ENCODE results near the gene DSCAML1.

GRCh38 chr11:117471776-117472175 lies 325.2 kb downstream of the DSCAML1 start:
- TF ChIP-seq, protein P1, sequence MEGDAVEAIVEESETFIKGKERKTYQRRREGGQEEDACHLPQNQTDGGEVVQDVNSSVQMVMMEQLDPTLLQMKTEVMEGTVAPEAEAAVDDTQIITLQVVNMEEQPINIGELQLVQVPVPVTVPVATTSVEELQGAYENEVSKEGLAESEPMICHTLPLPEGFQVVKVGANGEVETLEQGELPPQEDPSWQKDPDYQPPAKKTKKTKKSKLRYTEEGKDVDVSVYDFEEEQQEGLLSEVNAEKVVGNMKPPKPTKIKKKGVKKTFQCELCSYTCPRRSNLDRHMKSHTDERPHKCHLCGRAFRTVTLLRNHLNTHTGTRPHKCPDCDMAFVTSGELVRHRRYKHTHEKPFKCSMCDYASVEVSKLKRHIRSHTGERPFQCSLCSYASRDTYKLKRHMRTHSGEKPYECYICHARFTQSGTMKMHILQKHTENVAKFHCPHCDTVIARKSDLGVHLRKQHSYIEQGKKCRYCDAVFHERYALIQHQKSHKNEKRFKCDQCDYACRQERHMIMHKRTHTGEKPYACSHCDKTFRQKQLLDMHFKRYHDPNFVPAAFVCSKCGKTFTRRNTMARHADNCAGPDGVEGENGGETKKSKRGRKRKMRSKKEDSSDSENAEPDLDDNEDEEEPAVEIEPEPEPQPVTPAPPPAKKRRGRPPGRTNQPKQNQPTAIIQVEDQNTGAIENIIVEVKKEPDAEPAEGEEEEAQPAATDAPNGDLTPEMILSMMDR (IDR thresholded peaks at IDR 0.05): no peak
- TF ChIP-seq POLR2A (IDR thresholded peaks at IDR 0.05): no peak
- TF ChIP-seq POLR2AphosphoS5 (IDR thresholded peaks at IDR 0.05): no peak
